Neural cell (in vitro differentiated cells): Measurements from ENCODE around the gene ZNF221. TPM values are rescaled to one million over a fixed set of nuclear protein-coding genes. Genes with fewer than 3 reads are reported as not detected.

Experiments used
- polyA plus RNA-seq: library from polyadenylated mRNA; depleted of rRNA; stranded (reverse); fragments of >200 nt; gene quantifications from 2 replicates; pipeline ENCODE4 v1.2.3, GENCODE V29; 2014
- small RNA-seq, 3 experiments: library from RNA; depleted of rRNA; stranded (forward); fragments of <200 nt; gene quantifications; one replicate each; pipeline ENCODE3, GENCODE V24; 2012

ZNF221 gene
- polyA plus RNA-seq, 1 donor from 2014 or later, result 7.4 TPM

Small RNA genes within 50 kb of the gene (small RNA-seq; reads per million reads assigned to genes)
- 0 reads per million in 3 experiments for gene AC006213.5

Other genes with a start within 250 kb of the ZNF221 start
- gene IRGC, start 235.2 kb upstream of the ZNF221 start, polyA plus RNA-seq, result 0.51 TPM in 1 of 2 replicates, not detected in the other
- 33.0 and 57.5 TPM in 2 replicates for gene SMG9, start 196.3 kb upstream of the ZNF221 start, polyA plus RNA-seq
- gene KCNN4, start 170.3 kb upstream of the ZNF221 start, polyA plus RNA-seq, result not detected in 2 replicates
- not detected in 2 replicates for gene LYPD5, start 148.8 kb upstream of the ZNF221 start, polyA plus RNA-seq
- gene ZNF283, start 123.9 kb upstream of the ZNF221 start, polyA plus RNA-seq, result 14.9 and 19.4 TPM in 2 replicates
- gene ZNF404, start 67.3 kb upstream of the ZNF221 start, polyA plus RNA-seq, result 14.3 and 22.8 TPM in 2 replicates
- 14.9 and 17.5 TPM in 2 replicates for gene ZNF45, start 15.9 kb upstream of the ZNF221 start, polyA plus RNA-seq
- gene ZNF155, start 33.0 kb downstream of the ZNF221 start, polyA plus RNA-seq, result 17.5 and 21.2 TPM in 2 replicates
- 6.7 and 8.4 TPM in 2 replicates for gene ZNF230, start 51.7 kb downstream of the ZNF221 start, polyA plus RNA-seq
- gene ZNF222, start 74.2 kb downstream of the ZNF221 start, polyA plus RNA-seq, result 32.0 and 38.4 TPM in 2 replicates
- 17.1 and 22.7 TPM in 2 replicates for gene ZNF223, start 100.8 kb downstream of the ZNF221 start, polyA plus RNA-seq
- gene ZNF284, start 120.9 kb downstream of the ZNF221 start, polyA plus RNA-seq, result 3.5 and 3.8 TPM in 2 replicates
- 41.8 and 45.4 TPM in 2 replicates for gene ZNF224, start 143.1 kb downstream of the ZNF221 start, polyA plus RNA-seq
- 6.8 and 8.5 TPM in 2 replicates for gene ZNF225, start 162.2 kb downstream of the ZNF221 start, polyA plus RNA-seq
- 9.1 and 14.2 TPM in 2 replicates for gene ZNF234, start 190.3 kb downstream of the ZNF221 start, polyA plus RNA-seq
- 39.0 and 39.3 TPM in 2 replicates for gene ZNF226, start 213.9 kb downstream of the ZNF221 start, polyA plus RNA-seq